ENCODE data around the gene ACER2. TPM values are rescaled to one million over a fixed set of nuclear protein-coding genes. Genes with fewer than 3 reads are reported as not detected.

Gene ACER2
- polyA plus RNA-seq, 1 donor (not counting 4 experiments of a cell fraction or from before 2014, with no cell fraction given): 4.2 TPM

DNA sequence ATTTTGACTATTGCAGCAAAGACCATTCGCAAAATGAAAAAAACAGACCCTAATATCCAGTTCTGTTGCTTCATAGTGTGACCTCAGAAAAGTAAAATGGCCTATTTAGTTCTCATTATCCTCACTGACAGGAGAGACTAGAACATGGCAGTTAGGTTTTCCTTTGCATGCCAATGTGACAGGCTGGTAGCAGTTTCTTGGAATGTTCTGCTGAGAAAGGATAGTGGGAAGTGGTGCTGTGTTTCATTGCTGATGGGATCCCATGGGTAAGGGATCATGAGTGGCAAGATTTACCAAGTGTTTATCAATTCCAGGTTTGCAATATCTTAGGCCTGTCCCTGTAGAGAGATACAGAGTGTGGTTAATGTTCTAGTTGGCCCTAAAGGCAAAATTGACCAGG lies 88.5 kb downstream of the ACER2 start:
- Histone ChIP-seq H3K27ac (ENCODE audit: control insufficient read depth, insufficient read depth, low read length) (no peak overlapping the region), H2AFZ (ENCODE audit: control insufficient read depth, low read length) (no peak overlapping the region), H3K4me1 (ENCODE audit: control insufficient read depth, extremely low read depth, insufficient read depth, low read length) (peaks cover 7% of the 10 kb centered on the region), H3K9me1 (ENCODE audit: control insufficient read depth, extremely low read depth, insufficient read depth, low read length) (no peaks in the 10 kb centered on the region), H3K9me3 (ENCODE audit: control insufficient read depth, low read depth, low read length) (no peaks in the 10 kb centered on the region), H4K20me1 (ENCODE audit: control insufficient read depth, extremely low read depth, insufficient read depth, low read length) (no peaks in the 10 kb centered on the region), H3K4me2 (ENCODE audit: control insufficient read depth, extremely low read depth, insufficient read depth, low read depth, low read length) (no peak overlapping the region), H3K27me3 (ENCODE audit: control insufficient read depth, extremely low read depth, insufficient read depth, low read length) (peaks cover 3% of the 10 kb centered on the region), H3K36me3 (ENCODE audit: control insufficient read depth in 2 of 2, extremely low read depth in 1 of 2, insufficient read depth in 2 of 2, low read length in 2 of 2) (no peaks in the 10 kb centered on the region), H3K9ac (ENCODE audit: control insufficient read depth, extremely low read depth, insufficient read depth, low read length) (no peak overlapping the region), H3K79me2 (ENCODE audit: control insufficient read depth, insufficient read depth, low read length) (no peaks in the 10 kb centered on the region), H3K4me3 (ENCODE audit: control insufficient read depth in 2 of 3, extremely low read depth in 1 of 3, insufficient read depth in 2 of 3, low read depth in 1 of 3, low read length in 3 of 3) (no peak overlapping the region)
- dilution Hi-C loops (cut with MboI; ENCODE audit: extremely low pct_ligation_motif_present, low sequenced_read_pairs): no loop called here
- TF ChIP-seq, protein P1, sequence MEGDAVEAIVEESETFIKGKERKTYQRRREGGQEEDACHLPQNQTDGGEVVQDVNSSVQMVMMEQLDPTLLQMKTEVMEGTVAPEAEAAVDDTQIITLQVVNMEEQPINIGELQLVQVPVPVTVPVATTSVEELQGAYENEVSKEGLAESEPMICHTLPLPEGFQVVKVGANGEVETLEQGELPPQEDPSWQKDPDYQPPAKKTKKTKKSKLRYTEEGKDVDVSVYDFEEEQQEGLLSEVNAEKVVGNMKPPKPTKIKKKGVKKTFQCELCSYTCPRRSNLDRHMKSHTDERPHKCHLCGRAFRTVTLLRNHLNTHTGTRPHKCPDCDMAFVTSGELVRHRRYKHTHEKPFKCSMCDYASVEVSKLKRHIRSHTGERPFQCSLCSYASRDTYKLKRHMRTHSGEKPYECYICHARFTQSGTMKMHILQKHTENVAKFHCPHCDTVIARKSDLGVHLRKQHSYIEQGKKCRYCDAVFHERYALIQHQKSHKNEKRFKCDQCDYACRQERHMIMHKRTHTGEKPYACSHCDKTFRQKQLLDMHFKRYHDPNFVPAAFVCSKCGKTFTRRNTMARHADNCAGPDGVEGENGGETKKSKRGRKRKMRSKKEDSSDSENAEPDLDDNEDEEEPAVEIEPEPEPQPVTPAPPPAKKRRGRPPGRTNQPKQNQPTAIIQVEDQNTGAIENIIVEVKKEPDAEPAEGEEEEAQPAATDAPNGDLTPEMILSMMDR (optimal IDR thresholded peaks at IDR 0.05 in 1 of 3, IDR thresholded peaks at IDR 0.05 in 1 of 3, conservative IDR thresholded peaks at IDR 0.05 in 1 of 3; ENCODE audit: extremely low read depth in 1 of 3, insufficient read depth in 2 of 3, low read length in 3 of 3): no peak
- no peak for TF ChIP-seq EZH2 (IDR thresholded peaks at IDR 0.05; ENCODE audit: low read length)
- FAIRE-seq (no peak), DNase-seq (ENCODE audit: low read depth, low spot score) (no peak)

DNA sequence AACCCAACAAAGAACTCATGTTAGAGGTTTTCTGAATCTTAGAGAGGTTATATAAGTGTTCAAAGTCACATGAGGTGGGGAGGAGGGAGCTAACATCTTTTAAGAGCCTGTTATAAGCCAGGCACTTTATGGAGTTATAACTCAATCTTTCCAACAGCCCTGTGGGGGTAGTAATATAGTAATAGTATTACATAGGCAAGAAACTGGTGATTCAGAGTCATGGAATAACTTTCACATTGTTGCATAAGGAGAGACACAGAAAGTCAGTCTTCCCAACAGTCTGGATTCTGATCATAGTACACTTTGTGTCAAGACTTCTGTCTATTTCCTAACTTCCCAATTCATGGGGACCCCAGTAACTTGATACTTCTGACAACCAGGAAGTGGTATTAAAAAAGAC lies 89.2 kb downstream of the ACER2 start:
- Histone ChIP-seq H2AFZ (ENCODE audit: control insufficient read depth, low read length) (no peak overlapping the region), H3K9me1 (ENCODE audit: control insufficient read depth, extremely low read depth, insufficient read depth, low read length) (no peaks in the 10 kb centered on the region), H3K79me2 (ENCODE audit: control insufficient read depth, insufficient read depth, low read length) (no peaks in the 10 kb centered on the region), H3K9me3 (ENCODE audit: control insufficient read depth, low read depth, low read length) (no peaks in the 10 kb centered on the region), H3K9ac (ENCODE audit: control insufficient read depth, extremely low read depth, insufficient read depth, low read length) (no peak overlapping the region), H3K4me2 (ENCODE audit: control insufficient read depth, extremely low read depth, insufficient read depth, low read depth, low read length) (no peak overlapping the region), H3K27me3 (ENCODE audit: control insufficient read depth, extremely low read depth, insufficient read depth, low read length) (peaks cover 3% of the 10 kb centered on the region), H4K20me1 (ENCODE audit: control insufficient read depth, extremely low read depth, insufficient read depth, low read length) (no peaks in the 10 kb centered on the region), H3K36me3 (ENCODE audit: control insufficient read depth in 2 of 2, extremely low read depth in 1 of 2, insufficient read depth in 2 of 2, low read length in 2 of 2) (no peaks in the 10 kb centered on the region), H3K27ac (ENCODE audit: control insufficient read depth, insufficient read depth, low read length) (no peak overlapping the region), H3K4me3 (ENCODE audit: control insufficient read depth in 2 of 3, extremely low read depth in 1 of 3, insufficient read depth in 2 of 3, low read depth in 1 of 3, low read length in 3 of 3) (no peak overlapping the region), H3K4me1 (ENCODE audit: control insufficient read depth, extremely low read depth, insufficient read depth, low read length) (peaks cover 7% of the 10 kb centered on the region)
- no peak for TF ChIP-seq EZH2 (IDR thresholded peaks at IDR 0.05; ENCODE audit: low read length)
- TF ChIP-seq, protein P1 (optimal IDR thresholded peaks at IDR 0.05 in 1 of 3, IDR thresholded peaks at IDR 0.05 in 1 of 3, conservative IDR thresholded peaks at IDR 0.05 in 1 of 3; ENCODE audit: extremely low read depth in 1 of 3, insufficient read depth in 2 of 3, low read length in 3 of 3): no peak
- DNase-seq (ENCODE audit: low read depth, low spot score): no peak
- dilution Hi-C loops (cut with MboI; ENCODE audit: extremely low pct_ligation_motif_present, low sequenced_read_pairs): no loop called here
- FAIRE-seq: no peak

Other genes with a start within 250 kb of the ACER2 start
- 16.5 to 26.0 TPM (median 25.6 TPM) in 3 replicates for gene DENND4C, start 178.3 kb upstream of the ACER2 start, polyA plus RNA-seq
- 1,903 to 3,423 TPM (median 2,013 TPM) in 3 replicates for gene RPS6, start 28.8 kb upstream of the ACER2 start, polyA plus RNA-seq

All from keratinocyte (primary cell).